Measurements from ENCODE around the gene CCDC201. TPM values are rescaled to one million over a fixed set of nuclear protein-coding genes. Genes with fewer than 3 reads are reported as not detected.

Gene CCDC201
- total RNA-seq, 1 experiment from 2014 or later: not detected

- in situ Hi-C loops (cut with HindIII; ENCODE audit: low pct_unique_long_range_greater_than_20kb, low sequenced_read_pairs): no loop called here
- no peak overlapping the region for H3K27ac ChIP-seq (ENCODE audit: low read length)
- no peak for TF ChIP-seq REST (IDR thresholded peaks at IDR 0.05; ENCODE audit: insufficient read depth in 1 of 2, low read depth in 2 of 2, low read length in 1 of 2)
- no peak for TF ChIP-seq CTCF (IDR thresholded peaks at IDR 0.05)
- no peak for TF ChIP-seq POLR2AphosphoS5 (IDR thresholded peaks at IDR 0.05; ENCODE audit: low read depth, low read length)
- TF ChIP-seq TCF7L2 (IDR thresholded peaks at IDR 0.05; ENCODE audit: low read depth, low read length): no peak
- TF ChIP-seq SIN3A (IDR thresholded peaks at IDR 0.05; ENCODE audit: borderline replicate concordance, insufficient read depth, low read depth, low read length): no peak
These were observed 19.6 kb upstream of the CCDC201 start for GRCh38 chr7:45892407-45893035.

GRCh38 chr7:45891462-45892402, 18.9 kb upstream of the CCDC201 start:
- peaks cover 36% of the 10 kb centered on the region for H3K27me3 ChIP-seq (ENCODE audit: control insufficient read depth, insufficient read depth, low read length)
- H3K4me3 ChIP-seq (ENCODE audit: low read depth in 2 of 2, low read length in 2 of 2): no peak overlapping the region
- intact Hi-C loops (cut with micrococcal nuclease; ENCODE audit: unreplicated experiment) (loop anchor here (1.0 kb wide), 1 partner anchor 1289 kb away; no protein-coding TSS in a partner anchor), in situ Hi-C loops (cut with HindIII; ENCODE audit: low pct_unique_long_range_greater_than_20kb, low sequenced_read_pairs) (no loop called here)
- no peak for ATAC-seq
- POLR2A ChIA-PET: no interaction called here
- no TSS peak for BruUV-seq (replicated peaks)
- no peak for DNase-seq (ENCODE audit: low read depth, low spot score)
- CTCF ChIA-PET: interaction anchor here (0.6 kb wide), 1 partner anchor 523 kb away, joined by 9 read pairs; no protein-coding TSS in a partner anchor
- H3K27ac ChIP-seq (ENCODE audit: low read length): no peak overlapping the region
- H3K9me3 ChIP-seq (ENCODE audit: control insufficient read depth, insufficient read depth, low read depth, low read length): no peaks in the 10 kb centered on the region
- H3K4me1 ChIP-seq (ENCODE audit: control insufficient read depth, insufficient read depth, low read length): no peaks in the 10 kb centered on the region; the same call in 1 of the 2 replicates
- TF ChIP-seq CTCF (IDR thresholded peaks at IDR 0.05): peak; percentile 59; the same call in 1 of the 2 replicates
- no peak for TF ChIP-seq POLR2AphosphoS5 (IDR thresholded peaks at IDR 0.05; ENCODE audit: low read depth, low read length)
- no peaks in the 10 kb centered on the region for H3K36me3 ChIP-seq (ENCODE audit: control insufficient read depth, insufficient read depth, low read length)

More at GRCh38 chr7:45892407-45893035, 19.6 kb upstream of the CCDC201 start:
- Histone ChIP-seq H3K36me3 (ENCODE audit: control insufficient read depth, insufficient read depth, low read length) (no peaks in the 10 kb centered on the region), H3K9me3 (ENCODE audit: control insufficient read depth, insufficient read depth, low read depth, low read length) (no peaks in the 10 kb centered on the region), H3K4me1 (ENCODE audit: control insufficient read depth, insufficient read depth, low read length) (no peaks in the 10 kb centered on the region; the same call in 1 of the 2 replicates), H3K27me3 (ENCODE audit: control insufficient read depth, insufficient read depth, low read length) (peaks cover 31% of the 10 kb centered on the region), H3K4me3 (ENCODE audit: low read depth in 2 of 2, low read length in 2 of 2) (no peak overlapping the region)
- no peak for ATAC-seq
- CTCF ChIA-PET: no interaction called here
- no TSS peak for BruUV-seq (replicated peaks)
- no peak for DNase-seq (ENCODE audit: low read depth, low spot score)
- intact Hi-C loops (cut with micrococcal nuclease; ENCODE audit: unreplicated experiment): no loop called here
- POLR2A ChIA-PET: no interaction called here

All from Panc1 (cell line).